ENCODE results near the gene CACNA1B. TPM values are rescaled to one million over a fixed set of nuclear protein-coding genes. Genes with fewer than 3 reads are reported as not detected.

Gene CACNA1B
- total and polyA plus RNA-seq, 11 donors, result 0.03 to 0.25 (median 0.13) TPM

DNA sequence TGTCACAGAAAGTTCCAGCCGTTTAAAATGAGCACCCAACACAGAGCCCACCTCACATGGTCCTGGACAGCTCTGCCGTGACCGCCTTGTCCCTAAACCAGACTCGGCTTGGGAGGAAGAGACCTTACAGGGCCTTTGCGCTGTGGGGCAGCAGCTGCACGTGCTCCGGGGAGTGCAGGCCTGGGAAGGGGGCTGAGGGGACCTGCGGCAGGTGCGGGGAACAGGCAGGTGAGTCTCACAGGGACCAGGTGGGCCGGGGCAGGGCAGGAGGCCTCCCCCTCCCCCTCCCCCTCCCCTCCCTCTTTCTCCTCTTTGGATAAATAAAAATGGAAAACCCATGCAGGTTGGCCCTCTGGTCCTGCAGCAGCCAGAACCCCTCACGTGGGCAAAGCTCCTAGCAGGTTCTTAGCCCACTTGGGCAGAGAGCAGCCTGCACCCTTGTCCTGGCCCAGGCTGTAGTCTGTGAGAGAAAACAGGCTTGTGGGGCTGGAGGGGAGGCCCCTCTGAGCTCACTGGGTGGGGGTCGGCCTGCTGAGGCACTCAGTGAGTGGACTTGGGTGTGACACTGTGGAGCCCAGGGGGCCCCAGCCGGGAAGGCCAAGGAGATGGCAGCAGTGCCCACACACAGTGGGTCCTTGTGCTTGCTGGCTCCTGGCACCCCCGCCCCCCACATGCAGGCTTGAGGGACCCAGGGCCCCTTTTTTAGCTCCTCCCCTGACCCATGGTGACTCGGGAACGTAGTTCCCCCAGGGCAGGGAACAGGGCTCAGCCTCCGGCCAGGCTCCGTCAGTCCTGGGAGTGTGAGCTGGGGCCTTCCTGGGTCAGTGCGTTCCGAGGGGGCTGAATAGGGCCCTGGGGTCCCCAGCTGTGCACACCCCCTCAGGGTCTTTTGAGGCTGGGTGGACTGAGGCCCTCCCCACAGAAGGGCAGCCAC is 40.0 kb upstream of the CACNA1B start:
- DNase-seq, result no peak
- no peak for TF ChIP-seq POLR2A (IDR thresholded peaks at IDR 0.05)
- TF ChIP-seq, protein P1, sequence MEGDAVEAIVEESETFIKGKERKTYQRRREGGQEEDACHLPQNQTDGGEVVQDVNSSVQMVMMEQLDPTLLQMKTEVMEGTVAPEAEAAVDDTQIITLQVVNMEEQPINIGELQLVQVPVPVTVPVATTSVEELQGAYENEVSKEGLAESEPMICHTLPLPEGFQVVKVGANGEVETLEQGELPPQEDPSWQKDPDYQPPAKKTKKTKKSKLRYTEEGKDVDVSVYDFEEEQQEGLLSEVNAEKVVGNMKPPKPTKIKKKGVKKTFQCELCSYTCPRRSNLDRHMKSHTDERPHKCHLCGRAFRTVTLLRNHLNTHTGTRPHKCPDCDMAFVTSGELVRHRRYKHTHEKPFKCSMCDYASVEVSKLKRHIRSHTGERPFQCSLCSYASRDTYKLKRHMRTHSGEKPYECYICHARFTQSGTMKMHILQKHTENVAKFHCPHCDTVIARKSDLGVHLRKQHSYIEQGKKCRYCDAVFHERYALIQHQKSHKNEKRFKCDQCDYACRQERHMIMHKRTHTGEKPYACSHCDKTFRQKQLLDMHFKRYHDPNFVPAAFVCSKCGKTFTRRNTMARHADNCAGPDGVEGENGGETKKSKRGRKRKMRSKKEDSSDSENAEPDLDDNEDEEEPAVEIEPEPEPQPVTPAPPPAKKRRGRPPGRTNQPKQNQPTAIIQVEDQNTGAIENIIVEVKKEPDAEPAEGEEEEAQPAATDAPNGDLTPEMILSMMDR (IDR thresholded peaks at IDR 0.05), result no peak
- Histone ChIP-seq H3K4me1 (no peaks in the 10 kb centered on the region), H3K9me3 (peaks cover 0 to 19% (median 0%) of the 10 kb centered on the region in 12 donors), H3K4me3 (no peak overlapping the region), H3K36me3 (peaks cover 0 to 49% (median 38%) of the 10 kb centered on the region in 9 donors), H3K27me3 (no peaks in the 10 kb centered on the region), H3K27ac (no peak overlapping the region)
- WGBS, 4 donors, result 91 to 94% (median 93%) methylated on average over 10 to 20 of the region's 20 CpGs
- peak in 1 of 4 donors; percentile 14 for ATAC-seq
- intact Hi-C loops (cut with DNase I), result no loop called here

DNA sequence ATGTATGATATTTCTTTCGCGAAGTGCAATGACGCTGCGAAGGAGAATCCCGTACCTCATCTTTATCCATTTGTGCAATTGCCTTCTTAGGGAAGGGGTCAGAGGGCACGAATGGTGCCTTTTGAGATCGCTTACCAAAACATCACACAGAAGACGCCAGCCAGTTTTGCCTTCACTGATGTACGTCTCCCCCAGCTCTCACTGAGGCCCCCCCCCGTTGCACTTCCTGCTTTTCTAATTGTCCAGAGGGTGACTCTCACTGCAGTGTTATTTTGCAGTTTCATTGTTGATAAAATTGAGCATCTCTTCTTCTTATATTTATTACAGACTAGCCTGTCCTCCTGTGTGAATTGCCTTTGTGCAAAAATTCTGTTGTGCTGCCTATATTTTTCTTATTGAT is 39.0 kb upstream of the CACNA1B start:
- intact Hi-C loops (cut with DNase I), result no loop called here

DNA sequence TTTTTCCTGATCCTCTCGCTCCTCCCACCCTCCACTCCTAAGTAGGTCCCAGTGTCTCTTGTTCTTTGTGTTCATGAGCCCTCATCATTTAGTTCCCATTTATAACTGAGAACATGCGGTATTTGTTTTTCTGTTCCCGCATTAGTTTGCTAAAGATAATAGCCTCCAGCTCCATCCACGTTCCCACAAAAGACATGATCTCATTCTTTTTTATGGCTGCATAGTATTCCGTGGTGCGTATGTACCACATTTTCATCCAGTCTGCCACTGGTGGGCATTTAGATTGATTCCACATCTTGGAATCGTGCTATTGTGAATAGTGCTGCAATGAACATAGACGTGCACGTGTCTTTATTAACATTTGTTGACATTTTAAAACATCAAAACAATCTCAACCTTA is 34.2 kb upstream of the CACNA1B start:
- H3K36me3 ChIP-seq, result no peaks in the 10 kb centered on the region
- intact Hi-C loops (cut with DNase I), result no loop called here
- no peaks in the 10 kb centered on the region for H3K4me1 ChIP-seq
- no peak overlapping the region for H3K4me3 ChIP-seq
- peaks cover 0 to 19% (median 0%) of the 10 kb centered on the region in 12 donors for H3K9me3 ChIP-seq
- DNase-seq, result no peak
- no peaks in the 10 kb centered on the region for H3K27me3 ChIP-seq
- ATAC-seq, result no peak
- no peak for TF ChIP-seq POLR2A (IDR thresholded peaks at IDR 0.05)
- TF ChIP-seq, protein P1 (IDR thresholded peaks at IDR 0.05), result no peak
- no peak overlapping the region for H3K27ac ChIP-seq
- WGBS, 4 donors, result 82 to 93% (median 86%) methylated on average over 9 of the region's 9 CpGs

More for the DNA sequence above, 39.0 kb upstream of the CACNA1B start:
- DNase-seq, result no peak
- Histone ChIP-seq H3K9me3 (peaks cover 0 to 19% (median 0%) of the 10 kb centered on the region in 12 donors), H3K27me3 (no peaks in the 10 kb centered on the region), H3K4me3 (no peak overlapping the region), H3K4me1 (no peaks in the 10 kb centered on the region), H3K27ac (no peak overlapping the region), H3K36me3 (peaks cover 0 to 40% (median 30%) of the 10 kb centered on the region in 9 donors)
- ATAC-seq, result no peak
- WGBS, 4 donors, result 93 to 95% (median 94%) methylated on average over 10 of the region's 10 CpGs
- no peak for TF ChIP-seq POLR2A (IDR thresholded peaks at IDR 0.05)
- TF ChIP-seq, protein P1 (IDR thresholded peaks at IDR 0.05), result no peak

DNA sequence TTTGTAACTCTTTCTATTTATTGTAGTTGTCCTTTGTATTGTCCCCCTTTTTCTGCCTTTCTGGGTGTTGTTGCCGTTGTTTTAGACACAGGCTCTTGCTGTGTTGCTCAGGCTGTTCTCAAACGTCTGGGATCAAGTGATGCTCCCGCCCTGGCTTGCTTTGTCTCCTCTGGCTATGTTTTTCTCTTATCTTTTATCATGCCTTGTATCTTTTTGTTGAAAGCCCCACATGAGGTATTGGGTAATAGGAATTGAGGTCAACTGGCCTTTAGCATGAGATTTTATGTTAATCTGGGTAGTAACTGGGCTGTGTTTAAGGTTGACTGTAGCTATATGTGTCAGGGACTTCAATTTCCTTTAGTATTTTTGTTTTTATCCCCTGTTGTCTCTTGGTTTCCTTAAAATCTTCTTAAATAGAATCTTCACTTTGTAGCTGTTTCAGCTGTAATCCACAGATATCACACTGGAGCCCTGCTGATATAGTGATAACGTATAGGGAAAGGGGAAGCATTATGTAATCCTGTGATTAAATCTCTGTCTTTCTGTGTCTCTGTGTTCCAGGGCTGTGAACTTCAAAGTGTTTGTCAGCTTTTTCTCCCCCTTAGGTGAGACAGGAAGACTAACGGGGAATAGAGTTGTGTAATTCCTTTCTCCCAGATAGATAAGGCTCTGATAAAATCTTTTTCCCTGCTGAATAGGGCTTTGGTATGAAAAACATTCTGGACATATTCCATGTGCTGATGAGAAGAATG is 25.9 kb upstream of the CACNA1B start:
- Histone ChIP-seq H3K36me3 (no peaks in the 10 kb centered on the region), H3K9me3 (peaks cover 0 to 43% (median 33%) of the 10 kb centered on the region in 12 donors), H3K27ac (no peak overlapping the region), H3K4me3 (no peak overlapping the region), H3K27me3 (no peaks in the 10 kb centered on the region), H3K4me1 (no peaks in the 10 kb centered on the region)
- intact Hi-C loops (cut with DNase I), result no loop called here
- ATAC-seq, result no peak
- 39 to 54% (median 42%) methylated on average over 5 of the region's 5 CpGs for WGBS, 4 donors
- DNase-seq, result no peak
- no peak for TF ChIP-seq POLR2A (IDR thresholded peaks at IDR 0.05)
- TF ChIP-seq, protein P1 (IDR thresholded peaks at IDR 0.05), result no peak
